H1 (cell line): ENCODE results near the gene PCYT2. TPM values are rescaled to one million over a fixed set of nuclear protein-coding genes. Genes with fewer than 3 reads are reported as not detected.

ENCODE experiments used
- CTCF ChIA-PET: fragments of 300-600 bp; sonication (Branson Sonifier 250); formaldehyde crosslinking; loops from one replicate; lab custom pipeline; 2021; ENCODE audit not compliant: partially characterized antibody; lab: Charles Lee
- POLR2A ChIA-PET: fragments of 300-600 bp; sonication (Branson Sonifier 250); formaldehyde crosslinking; loops from one replicate; lab custom pipeline; 2021; ENCODE audit warnings: inconsistent platforms; ENCODE audit not compliant: partially characterized antibody; lab: Charles Lee
- DNase-seq, 2 experiments: peaks; one replicate each; pipeline versions ENCODE4 v3.0.0 to v3.0.0-alpha.2; 2010 to 2022; ENCODE audit warnings: low spot score in 2 of 2, low read depth in 1 of 2, mixed read lengths in 1 of 2
- FAIRE-seq: peaks from 2 replicates; lab custom pipeline; 2011; peaks lifted over from hg19 to GRCh38; lab: Jason Lieb, UNC
- H2AFZ ChIP-seq: 2 replicates; pipeline ENCODE4 v1.8.1; 2012; ENCODE audit warnings: low read length, inconsistent platforms
- H2AK5ac ChIP-seq: 2 replicates; pipeline ENCODE4 v1.6.1; 2013; ENCODE audit warnings: low read depth, low read length
- H2BK120ac ChIP-seq: replicated peaks from 2 replicates; pipeline ENCODE3; 2013; ENCODE audit warnings: low read depth, low read length, inconsistent platforms
- H2BK12ac ChIP-seq: 2 replicates; pipeline ENCODE4 v1.6.1; 2013; ENCODE audit warnings: low read depth, low read length
- H2BK15ac ChIP-seq: 2 replicates; pipeline ENCODE4 v1.6.1; 2013; ENCODE audit warnings: low read length
- H2BK20ac ChIP-seq: 2 replicates; pipeline ENCODE4 v1.6.1; 2013; ENCODE audit warnings: low read length
- H2BK5ac ChIP-seq: 2 replicates; pipeline ENCODE4 v1.6.1; 2013; ENCODE audit warnings: low read depth, low read length
- H3K14ac ChIP-seq: 2 replicates; pipeline ENCODE4 v1.6.1; 2013; ENCODE audit warnings: inconsistent platforms; ENCODE audit not compliant: insufficient read length
- H3K18ac ChIP-seq: 2 replicates; pipeline ENCODE4 v1.6.1; 2013; ENCODE audit warnings: low read length; ENCODE audit errors: extremely low read depth
- H3K23ac ChIP-seq: 2 replicates; pipeline ENCODE4 v1.6.1; 2013; ENCODE audit warnings: inconsistent platforms; ENCODE audit not compliant: insufficient read length
- H3K23me2 ChIP-seq: 2 replicates; pipeline ENCODE4 v1.6.1; 2013; ENCODE audit warnings: low read depth, low read length
- H3K27ac ChIP-seq: 2 replicates; pipeline ENCODE4 v1.6.1; 2011; ENCODE audit warnings: low read depth, low read length, inconsistent platforms
- H3K27me3 ChIP-seq, 4 experiments: replicated peaks in 1 of 4; 1 replicate in 1 of 4; 2 replicates in 3 of 4; pipeline versions ENCODE4 v1.6.1 to v1.8.1; 2011 to 2013; ENCODE audit warnings: low read length in 3 of 4, mild to moderate bottlenecking in 3 of 4, inconsistent platforms in 2 of 4, mixed read lengths in 2 of 4, moderate library complexity in 1 of 4; ENCODE audit not compliant: control insufficient read depth in 3 of 4, insufficient read depth in 3 of 4; ENCODE audit errors: extremely low read depth in 1 of 4
- H3K36me3 ChIP-seq, 4 experiments: 2 replicates each; pipeline versions ENCODE4 v1.6.1 to v1.8.1; 2011 to 2013; ENCODE audit warnings: mild to moderate bottlenecking in 4 of 4, low read length in 3 of 4, moderate library complexity in 2 of 4, control low read depth in 1 of 4, inconsistent platforms in 1 of 4; ENCODE audit not compliant: insufficient read depth in 4 of 4, control insufficient read depth in 2 of 4
- H3K4ac ChIP-seq: replicated peaks from 2 replicates; pipeline ENCODE3; 2013; ENCODE audit warnings: low read length, low read depth, mixed read lengths, inconsistent platforms; ENCODE audit not compliant: insufficient read length
- H3K4me1 ChIP-seq, 4 experiments: replicated peaks in 1 of 4; 1 replicate in 1 of 4; 2 replicates in 3 of 4; pipeline versions ENCODE4 v1.6.1 to v1.8.1; 2011 to 2013; ENCODE audit warnings: low read length in 3 of 4, inconsistent platforms in 2 of 4, mixed read lengths in 1 of 4; ENCODE audit not compliant: insufficient read depth in 4 of 4, control insufficient read depth in 3 of 4
- H3K4me2 ChIP-seq, 2 experiments: 2 replicates each; pipeline versions ENCODE4 v1.6.1 to v1.8.1; 2011 to 2013; ENCODE audit warnings: low read depth in 2 of 2, low read length in 2 of 2, control low read depth in 1 of 2, inconsistent platforms in 1 of 2, mild to moderate bottlenecking in 1 of 2; ENCODE audit not compliant: insufficient read depth in 1 of 2
- H3K4me3 ChIP-seq, 4 experiments: fragments of 200-600, 300-600 bp in 1 of 4; sonication (generic), shearing (Covaris generic), sonication (Bioruptor Twin) in 1 of 4; 2 replicates each; pipeline versions ENCODE4 v1.5.1 to v1.8.1; 2011 to 2016; ENCODE audit warnings: low read length in 4 of 4, low read depth in 3 of 4, control low read depth in 2 of 4, inconsistent platforms in 2 of 4, mild to moderate bottlenecking in 2 of 4, mixed read lengths in 1 of 4, moderate library complexity in 1 of 4; ENCODE audit not compliant: insufficient read depth in 2 of 4; ENCODE audit errors: extremely low read depth in 1 of 4
- H3K56ac ChIP-seq: replicated peaks from 2 replicates; pipeline ENCODE3; 2013; ENCODE audit warnings: low read depth, mild to moderate bottlenecking, mixed read lengths, low read length, inconsistent platforms; ENCODE audit not compliant: insufficient read length
- H3K79me1 ChIP-seq: 2 replicates; pipeline ENCODE4 v1.6.1; 2013; ENCODE audit warnings: low read depth, low read length, control low read depth
- H3K79me2 ChIP-seq, 2 experiments: 2 replicates each; pipeline versions ENCODE4 v1.6.1 to v1.8.1; 2012 to 2013; ENCODE audit warnings: low read length in 2 of 2, mild to moderate bottlenecking in 2 of 2, inconsistent platforms in 1 of 2; ENCODE audit not compliant: insufficient read depth in 2 of 2, control insufficient read depth in 1 of 2
- H3K9ac ChIP-seq, 4 experiments: replicated peaks in 1 of 4; 1 replicate in 1 of 4; 2 replicates in 3 of 4; pipeline versions ENCODE4 v1.6.1 to v1.8.1; 2011 to 2013; ENCODE audit warnings: low read depth in 3 of 4, low read length in 3 of 4, control low read depth in 2 of 4, mild to moderate bottlenecking in 2 of 4, moderate library complexity in 2 of 4, inconsistent platforms in 1 of 4; ENCODE audit errors: extremely low read depth in 1 of 4
- H3K9me3 ChIP-seq, 2 experiments: 2 replicates each; pipeline versions ENCODE4 v1.6.1 to v1.8.1; 2012 to 2013; ENCODE audit warnings: mild to moderate bottlenecking in 2 of 2, moderate library complexity in 2 of 2, control low read depth in 1 of 2, inconsistent platforms in 1 of 2, low read depth in 1 of 2, low read length in 1 of 2, mixed read lengths in 1 of 2; ENCODE audit not compliant: insufficient read depth in 2 of 2
- H4K20me1 ChIP-seq, 2 experiments: replicated peaks in 1 of 2; 2 replicates each; pipeline versions ENCODE3 to v1.8.1; 2011 to 2013; ENCODE audit warnings: inconsistent platforms in 2 of 2, low read length in 2 of 2, mild to moderate bottlenecking in 1 of 2; ENCODE audit not compliant: insufficient read depth in 2 of 2, control insufficient read depth in 1 of 2
- H4K5ac ChIP-seq: 2 replicates; pipeline ENCODE4 v1.6.1; 2013; ENCODE audit warnings: low read length, low read depth, mixed read lengths, inconsistent platforms; ENCODE audit not compliant: insufficient read length
- H4K8ac ChIP-seq: 2 replicates; pipeline ENCODE4 v1.8.0; 2013; ENCODE audit warnings: mild to moderate bottlenecking, moderate library complexity, low read length, inconsistent platforms; ENCODE audit not compliant: insufficient read depth; ENCODE audit errors: extremely low read depth
- H4K91ac ChIP-seq: replicated peaks from 2 replicates; pipeline ENCODE3; 2013; ENCODE audit warnings: low read length, mixed read lengths, inconsistent platforms; ENCODE audit not compliant: insufficient read length
- HDAC6 ChIP-seq: IDR thresholded peaks from one replicate; pipeline ENCODE4 v1.7.1; 2012; ENCODE audit warnings: low read depth, mild to moderate bottlenecking, inconsistent platforms, low read length, moderate library complexity
- POLR2A ChIP-seq, 2 experiments: IDR thresholded peaks; 1 replicate in 1 of 2; 2 replicates in 1 of 2; pipeline ENCODE4 v1.6.1; 2011; ENCODE audit warnings: low read depth in 2 of 2, low read length in 2 of 2, mild to moderate bottlenecking in 2 of 2; ENCODE audit errors: control extremely low read depth in 1 of 2
- TEAD4 ChIP-seq: IDR thresholded peaks from 2 replicates; pipeline ENCODE4 v1.6.1; 2012; ENCODE audit warnings: low read depth, low read length, inconsistent platforms, mixed read lengths
- WGBS, 2 experiments: shearing (Covaris generic) in 1 of 2; methylation state at CpG; one replicate each; pipeline versions ENCODE4 v1.1.6 to v1.1.7; 2013 to 2015; ENCODE audit warnings: low lambda C conversion rate in 2 of 2, mixed read lengths in 2 of 2, inconsistent platforms in 1 of 2, low coverage in 1 of 2, missing lambda C conversion rate in 1 of 2; ENCODE audit not compliant: insufficient replicate concordance in 2 of 2, insufficient coverage in 1 of 2, insufficient read length in 1 of 2; ENCODE audit errors: extremely low coverage in 1 of 2, missing lambda C conversion rate in 1 of 2; 5-methylcytosine and 5-hydroxymethylcytosine counted together
- polyA plus RNA-seq, 7 experiments: library from polyadenylated mRNA; depleted of rRNA in 3 of 7; stranded (reverse) in 5 of 7; unstranded in 2 of 7; fragments of >200 nt in 5 of 7; fragments of 200-250 nt in 2 of 7; gene quantifications; 1 replicate in 5 of 7; 2 replicates in 1 of 7; 4 replicates in 1 of 7; pipeline versions ENCODE4 v1.2.1 to v1.2.3, GENCODE V29; 2011 to 2013; ENCODE audit warnings: missing spikeins in 2 of 7, mixed read lengths in 2 of 7
- total RNA-seq: library from RNA; stranded (reverse); fragmentation: NEBNext Ultra II Directional; extraction: Animal tissue kit (Norgen Biotek cat#: 25700); gene quantifications from 2 replicates; pipeline ENCODE4 v1.2.1, GENCODE V29; 2021

The PCYT2 gene
- total and polyA plus RNA-seq, 2 of the 8 experiments (the other 6 are each of a cell fraction or from before 2014, with no cell fraction given): 29.9 to 31.3 TPM

GRCh38 chr17:81865733-81866439 is 45.3 kb downstream of the PCYT2 start:
- H3K56ac ChIP-seq: no peak overlapping the region
- no peak overlapping the region for H3K27ac ChIP-seq
- H2BK5ac ChIP-seq: no peak overlapping the region
- no peak overlapping the region; the same call in 1 of the 2 replicates for H4K8ac ChIP-seq
- H3K4ac ChIP-seq: no peak overlapping the region
- H3K9me3 ChIP-seq: no peaks in the 10 kb centered on the region
- H3K18ac ChIP-seq: no peak overlapping the region
- no peak overlapping the region for H3K4me2 ChIP-seq
- H4K5ac ChIP-seq: no peak overlapping the region
- H3K4me1 ChIP-seq: peaks cover 0 to 28% (median 21%) of the 10 kb centered on the region in 4 experiments; a peak in 5 of 7 replicates
- no peak overlapping the region for H4K91ac ChIP-seq
- peaks cover 11 to 48% of the 10 kb centered on the region in 2 experiments for H4K20me1 ChIP-seq
- H2BK120ac ChIP-seq: no peak overlapping the region
- no peak overlapping the region for H2BK12ac ChIP-seq
- ChIA-PET CTCF (interaction anchor here (0.6 to 1.8 kb wide), 9 partner anchors 10 to 171 kb away, joined by 3 to 5 read pairs (median 3); partner anchors contain the start of gene MCRIP1), POLR2A (interaction anchor here (0.8 to 6.6 kb wide), 26 partner anchors 8 to 238 kb away, joined by 3 to 36 read pairs (median 4); partner anchors contain the start of genes CENPX, MCRIP1, MRPL12 and PCYT2)
- H3K14ac ChIP-seq: no peak overlapping the region
- DNase-seq (no peak), FAIRE-seq (no peak)
- H2AFZ ChIP-seq: no peak overlapping the region
- peaks cover 2 to 29% (median 9%) of the 10 kb centered on the region in 4 experiments; a peak in 4 of 8 replicates for H3K36me3 ChIP-seq
- 89% methylated on average over 17 of the region's 18 CpGs; no CpG with 5 or more reads in 1 of the 2 experiments for WGBS, 2 experiments
- TF ChIP-seq POLR2A (IDR thresholded peaks at IDR 0.05; ENCODE audit: control extremely low read depth in 1 of 2, low read depth in 2 of 2, low read length in 2 of 2) (peak in 1 of 2 experiments; percentile 43; a peak in 1 of 3 replicates), TEAD4 (no peak), HDAC6 (no peak)
- H3K23me2 ChIP-seq: peaks cover 7% of the 10 kb centered on the region; the same call in 1 of the 2 replicates
- no peak overlapping the region for H3K4me3 ChIP-seq
- peaks cover 0 to 32% of the 10 kb centered on the region in 2 experiments; a peak in 3 of 4 replicates for H3K79me2 ChIP-seq
- H2AK5ac ChIP-seq: no peak overlapping the region
- H3K23ac ChIP-seq: no peak overlapping the region
- no peak overlapping the region for H3K9ac ChIP-seq
- H2BK20ac ChIP-seq: no peak overlapping the region
- H2BK15ac ChIP-seq: no peak overlapping the region
- H3K27me3 ChIP-seq: no peaks in the 10 kb centered on the region
- H3K79me1 ChIP-seq: peaks cover 3% of the 10 kb centered on the region
